RWPE2 (cell line): ENCODE results near the gene XRCC5.

Experiments used
- ATAC-seq: fragments of 200-7000 bp; cut with Tn5 transposase; 3 replicates; pipeline ENCODE4 v1.9.1; 2021; ENCODE audit warnings: low read depth
- DNase-seq: peaks from one replicate; pipeline ENCODE4 v3.0.0-alpha.2; 2020; ENCODE audit warnings: low spot score
- H3K27ac ChIP-seq: fragments of 450-650 bp; 2 replicates; pipeline ENCODE4 v1.5.1; 2017; ENCODE audit warnings: mild to moderate bottlenecking; ENCODE audit not compliant: poor library complexity, severe bottlenecking
- H3K27me3 ChIP-seq: fragments of 250-450 bp; sonication (Bioruptor Pico); 2 replicates; pipeline ENCODE4 v1.5.1; 2021; ENCODE audit warnings: mild to moderate bottlenecking, moderate library complexity; ENCODE audit not compliant: insufficient read depth, poor library complexity, severe bottlenecking
- H3K36me3 ChIP-seq: fragments of 250-450 bp; sonication (Bioruptor Pico); 2 replicates; pipeline ENCODE4 v1.5.1; 2020; ENCODE audit warnings: low read depth, mild to moderate bottlenecking, moderate library complexity
- H3K4me1 ChIP-seq: fragments of 250-450 bp; sonication (Bioruptor Pico); 2 replicates; pipeline ENCODE4 v1.5.1; 2021; ENCODE audit warnings: mild to moderate bottlenecking, moderate library complexity; ENCODE audit not compliant: insufficient read depth, poor library complexity, severe bottlenecking
- H3K4me3 ChIP-seq: fragments of 250-450 bp; sonication (Bioruptor Pico); 2 replicates; pipeline ENCODE4 v1.5.1; 2021; ENCODE audit warnings: mild to moderate bottlenecking, moderate library complexity; ENCODE audit not compliant: severe bottlenecking
- H3K9me3 ChIP-seq: fragments of 250-450 bp; sonication (Bioruptor Pico); 2 replicates; pipeline ENCODE4 v1.5.1; 2021; ENCODE audit warnings: mild to moderate bottlenecking, moderate library complexity; ENCODE audit not compliant: severe bottlenecking
- TF ChIP-seq, protein P1 (sequence below): fragments of 450-650 bp; IDR thresholded peaks from one replicate; pipeline ENCODE4 v1.5.1; 2017; ENCODE audit warnings: mild to moderate bottlenecking, moderate library complexity; ENCODE audit not compliant: poor library complexity, severe bottlenecking

The XRCC5 gene

DNA sequence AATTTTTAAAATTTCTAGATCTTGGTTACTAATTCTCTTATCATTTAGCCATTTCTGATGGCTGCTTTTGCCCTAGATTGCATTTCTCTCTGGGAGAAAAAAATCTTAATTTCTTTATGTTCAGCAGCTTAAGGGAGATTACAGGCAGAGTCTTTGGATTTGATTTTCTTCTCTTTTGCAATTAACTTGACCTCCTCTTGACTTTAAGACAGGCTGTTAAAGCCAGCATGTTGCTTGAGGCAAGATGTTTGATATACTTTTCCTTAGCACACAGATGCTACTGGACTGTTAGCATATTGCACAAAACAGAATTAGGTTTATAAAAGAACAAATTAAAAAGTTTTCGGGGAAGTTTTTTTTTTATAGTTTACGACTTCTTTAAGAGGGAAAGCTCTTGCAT is 50.0 kb downstream of the XRCC5 start:
- Histone ChIP-seq H3K4me3 (no peak overlapping the region), H3K4me1 (no peaks in the 10 kb centered on the region), H3K36me3 (peaks cover 100% of the 10 kb centered on the region), H3K27me3 (no peaks in the 10 kb centered on the region), H3K27ac (no peak overlapping the region), H3K9me3 (no peaks in the 10 kb centered on the region)
- no peak for DNase-seq
- TF ChIP-seq, protein P1, sequence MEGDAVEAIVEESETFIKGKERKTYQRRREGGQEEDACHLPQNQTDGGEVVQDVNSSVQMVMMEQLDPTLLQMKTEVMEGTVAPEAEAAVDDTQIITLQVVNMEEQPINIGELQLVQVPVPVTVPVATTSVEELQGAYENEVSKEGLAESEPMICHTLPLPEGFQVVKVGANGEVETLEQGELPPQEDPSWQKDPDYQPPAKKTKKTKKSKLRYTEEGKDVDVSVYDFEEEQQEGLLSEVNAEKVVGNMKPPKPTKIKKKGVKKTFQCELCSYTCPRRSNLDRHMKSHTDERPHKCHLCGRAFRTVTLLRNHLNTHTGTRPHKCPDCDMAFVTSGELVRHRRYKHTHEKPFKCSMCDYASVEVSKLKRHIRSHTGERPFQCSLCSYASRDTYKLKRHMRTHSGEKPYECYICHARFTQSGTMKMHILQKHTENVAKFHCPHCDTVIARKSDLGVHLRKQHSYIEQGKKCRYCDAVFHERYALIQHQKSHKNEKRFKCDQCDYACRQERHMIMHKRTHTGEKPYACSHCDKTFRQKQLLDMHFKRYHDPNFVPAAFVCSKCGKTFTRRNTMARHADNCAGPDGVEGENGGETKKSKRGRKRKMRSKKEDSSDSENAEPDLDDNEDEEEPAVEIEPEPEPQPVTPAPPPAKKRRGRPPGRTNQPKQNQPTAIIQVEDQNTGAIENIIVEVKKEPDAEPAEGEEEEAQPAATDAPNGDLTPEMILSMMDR = no peak
- ATAC-seq = no peak

DNA sequence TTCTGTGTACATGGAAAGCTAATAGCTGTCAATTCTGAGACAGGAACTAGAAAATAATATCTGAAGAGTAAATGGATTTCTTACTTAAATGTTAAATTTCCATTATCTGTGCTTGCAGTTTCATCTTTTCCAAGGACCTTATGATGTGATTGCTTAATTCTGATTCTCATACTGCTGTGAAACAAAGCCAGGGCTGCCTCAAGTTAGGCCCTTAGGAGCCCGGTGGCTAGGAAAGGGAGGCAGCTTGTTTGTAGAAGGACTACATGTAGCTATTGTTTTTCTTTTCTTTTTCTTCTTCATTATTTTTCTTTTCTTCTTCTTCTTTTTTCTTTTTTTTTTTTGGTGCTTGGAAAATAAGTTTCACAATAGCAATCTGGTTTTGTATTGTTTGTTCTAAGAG is 50.5 kb downstream of the XRCC5 start:
- ATAC-seq (no peak), DNase-seq (no peak)
- no peaks in the 10 kb centered on the region for H3K9me3 ChIP-seq
- TF ChIP-seq, protein P1 = no peak
- H3K27ac ChIP-seq = no peak overlapping the region
- H3K36me3 ChIP-seq = peaks cover 100% of the 10 kb centered on the region
- H3K4me1 ChIP-seq = no peaks in the 10 kb centered on the region
- H3K27me3 ChIP-seq = no peaks in the 10 kb centered on the region
- no peak overlapping the region for H3K4me3 ChIP-seq

DNA sequence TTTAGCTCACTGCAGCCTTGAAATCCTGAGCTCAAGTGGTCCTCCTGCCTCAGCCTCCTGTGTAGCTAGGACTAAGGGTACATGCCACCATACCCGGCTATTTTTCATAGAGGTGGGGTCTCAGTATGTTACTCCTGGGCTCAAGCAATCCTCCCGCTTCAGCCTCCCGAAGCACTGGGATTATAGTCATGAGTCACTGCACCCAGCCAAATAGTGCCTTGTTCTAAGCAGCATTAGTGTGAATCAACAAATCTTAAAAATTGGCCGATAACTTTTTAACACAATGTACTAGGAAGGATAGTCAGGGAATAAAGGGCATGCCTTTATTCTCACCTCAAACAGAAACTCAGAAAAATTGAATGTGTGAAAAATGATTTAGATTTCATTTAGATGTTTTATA is 51.6 kb downstream of the XRCC5 start:
- TF ChIP-seq, protein P1 = no peak
- Histone ChIP-seq H3K4me1 (no peaks in the 10 kb centered on the region), H3K9me3 (no peaks in the 10 kb centered on the region), H3K4me3 (no peak overlapping the region), H3K27ac (no peak overlapping the region), H3K27me3 (no peaks in the 10 kb centered on the region), H3K36me3 (peaks cover 100% of the 10 kb centered on the region)
- ATAC-seq = no peak
- no peak for DNase-seq

DNA sequence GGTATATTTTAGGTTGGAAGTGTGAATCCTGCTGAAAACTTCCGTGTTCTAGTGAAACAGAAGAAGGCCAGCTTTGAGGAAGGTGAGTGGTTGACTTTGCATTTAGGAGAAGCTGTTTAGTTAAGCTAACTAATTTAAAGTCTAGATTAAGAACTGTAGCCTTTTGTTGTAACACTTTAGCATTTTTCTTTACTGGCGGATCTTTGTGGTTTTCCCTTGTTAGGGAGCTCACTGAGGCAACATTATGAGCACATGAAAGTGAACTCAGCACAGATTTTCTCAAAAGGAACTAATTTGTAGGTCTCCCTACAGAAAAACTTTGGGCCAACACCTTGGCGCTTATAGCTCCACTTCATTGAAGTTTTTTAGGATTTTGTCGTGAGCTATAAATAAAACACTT is 52.8 kb downstream of the XRCC5 start:
- Histone ChIP-seq H3K9me3 (no peaks in the 10 kb centered on the region), H3K4me3 (no peak overlapping the region), H3K4me1 (no peaks in the 10 kb centered on the region), H3K27me3 (no peaks in the 10 kb centered on the region), H3K36me3 (peaks cover 100% of the 10 kb centered on the region), H3K27ac (no peak overlapping the region)
- TF ChIP-seq, protein P1 = no peak
- no peak for ATAC-seq
- DNase-seq = no peak

DNA sequence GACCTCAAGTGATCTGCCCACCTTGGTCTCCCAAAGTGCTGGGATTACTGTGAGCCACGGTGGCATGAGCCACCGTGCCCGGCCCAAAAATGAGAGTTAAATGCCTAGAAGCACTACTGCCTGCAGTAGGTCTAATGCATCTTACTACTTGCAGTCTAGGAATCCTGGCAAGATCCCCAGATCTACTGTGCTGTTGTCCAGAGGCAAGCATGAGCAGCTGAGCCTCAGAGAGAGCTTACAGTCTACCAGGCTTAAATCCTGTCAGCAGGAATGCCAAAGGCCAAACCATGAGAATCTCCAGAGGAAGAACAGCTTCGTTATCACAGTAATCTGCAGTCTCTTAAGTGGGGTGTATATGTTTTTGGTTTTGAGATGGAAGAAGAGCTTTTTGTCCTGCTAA is 54.4 kb downstream of the XRCC5 start:
- peaks cover 100% of the 10 kb centered on the region for H3K36me3 ChIP-seq

More for the DNA sequence above, 54.4 kb downstream of the XRCC5 start:
- no peaks in the 10 kb centered on the region for H3K27me3 ChIP-seq
- H3K4me3 ChIP-seq = no peak overlapping the region
- no peak overlapping the region for H3K27ac ChIP-seq
- ATAC-seq = no peak
- TF ChIP-seq, protein P1 = no peak
- H3K4me1 ChIP-seq = no peaks in the 10 kb centered on the region
- DNase-seq = no peak
- no peaks in the 10 kb centered on the region for H3K9me3 ChIP-seq
